Astrocyte (in vitro differentiated cells and primary cell): ENCODE results near the gene NUAK1.

ENCODE experiments used
- CTCF ChIP-seq: IDR thresholded peaks from 2 replicates; pipeline ENCODE4 v1.5.1; 2011; ENCODE audit warnings: low read depth, mild to moderate bottlenecking, inconsistent platforms, low read length, moderate library complexity; ENCODE audit not compliant: insufficient read depth
- EZH2 ChIP-seq: IDR thresholded peaks from 2 replicates; pipeline ENCODE4 v1.6.1; 2012; ENCODE audit warnings: mild to moderate bottlenecking, low read length, inconsistent platforms; ENCODE audit not compliant: insufficient read depth

- no peak for TF ChIP-seq CTCF
- no peak for TF ChIP-seq EZH2
Observed at GRCh38 chr12:106088811-106089485, 49.8 kb downstream of the NUAK1 start.
